HepG2 (cell line): ENCODE measurements around the gene GDPD5. TPM values are rescaled to one million over a fixed set of nuclear protein-coding genes. Genes with fewer than 3 reads are reported as not detected.

Experiments used
- ELF3 ChIP-seq: IDR thresholded peaks from 2 replicates; pipeline ENCODE4 v1.6.1; 2016; ENCODE audit warnings: missing genetic modification reagents, missing compliant biosample characterization
- HNRNPLL ChIP-seq: fragments of 200-400 bp; formaldehyde crosslinking; IDR thresholded peaks from 2 replicates; pipeline ENCODE4 v1.6.1; 2017; ENCODE audit warnings: mild to moderate bottlenecking, low read depth, low read length; ENCODE audit not compliant: poor library complexity, severe bottlenecking
- KDM3A ChIP-seq: IDR thresholded peaks from 2 replicates; pipeline ENCODE4 v1.6.1; 2018; ENCODE audit warnings: low read depth, missing compliant biosample characterization
- LCORL ChIP-seq, 2 experiments: fragments of 450-650 bp in 1 of 2; sonication (generic) in 1 of 2; formaldehyde crosslinking in 1 of 2; IDR thresholded peaks; 2 replicates each; pipeline versions ENCODE4 v1.5.0 to v1.6.1; 2017 to 2020; ENCODE audit warnings: antibody characterized with exemption in 1 of 2, missing genetic modification reagents in 1 of 2
- MTA1 ChIP-seq: sonication (generic); formaldehyde crosslinking; IDR thresholded peaks from 2 replicates; pipeline ENCODE4 v1.4.0; 2020; ENCODE audit warnings: missing genetic modification reagents, mild to moderate bottlenecking, borderline replicate concordance
- NFYC ChIP-seq: IDR thresholded peaks from 2 replicates; pipeline ENCODE4 v1.6.1; 2016; ENCODE audit warnings: missing genetic modification reagents, missing compliant biosample characterization
- NR2F6 ChIP-seq, 2 experiments: IDR thresholded peaks; 2 replicates each; pipeline ENCODE4 v1.6.1; 2016; ENCODE audit warnings: antibody characterized with exemption in 1 of 2, mild to moderate bottlenecking in 1 of 2
- PHF21A ChIP-seq: sonication (generic); formaldehyde crosslinking; IDR thresholded peaks from 2 replicates; pipeline ENCODE4 v1.5.0; 2020; ENCODE audit warnings: mild to moderate bottlenecking, missing genetic modification reagents
- TBX3 ChIP-seq: fragments of 450-650 bp; IDR thresholded peaks from 2 replicates; pipeline ENCODE4 v1.6.1; 2017; ENCODE audit warnings: antibody characterized with exemption, mild to moderate bottlenecking, inconsistent platforms, borderline replicate concordance
- ZNF264 ChIP-seq: sonication (generic); formaldehyde crosslinking; IDR thresholded peaks from 2 replicates; pipeline ENCODE4 v1.4.0; 2020; ENCODE audit warnings: missing genetic modification reagents
- ZNF468 ChIP-seq: sonication (generic); formaldehyde crosslinking; IDR thresholded peaks from 2 replicates; pipeline ENCODE4 v1.8.0; 2022; ENCODE audit warnings: mild to moderate bottlenecking, moderate library complexity, missing genetic modification reagents
- ZNF792 ChIP-seq: IDR thresholded peaks from 2 replicates; pipeline ENCODE4 v1.6.1; 2016
- polyA plus RNA-seq, 8 experiments: library from polyadenylated mRNA; depleted of rRNA in 3 of 8; stranded (reverse) in 7 of 8; unstranded in 1 of 8; fragments of >200 nt; fragmentation: Illumina TruSeq in 4 of 8; extraction: Trizol in 4 of 8; gene quantifications; 2 replicates each; pipeline versions ENCODE4 v1.2.1 to v1.2.3, GENCODE V29; 2011 to 2016; ENCODE audit warnings: low read depth in 4 of 8, missing spikeins in 1 of 8, mixed read lengths in 1 of 8; ENCODE audit not compliant: insufficient read depth in 1 of 8
- total RNA-seq, 5 experiments: library from RNA; depleted of rRNA; stranded (reverse); fragments of >200 nt; fragmentation: Illumina TruSeq; extraction: Trizol; gene quantifications; 2 replicates each; pipeline ENCODE4 v1.2.3, GENCODE V29; 2016; ENCODE audit warnings: low read depth in 1 of 5
- TF ChIP-seq, protein P1 (sequence below): sonication (generic); formaldehyde crosslinking; IDR thresholded peaks from 2 replicates; pipeline ENCODE4 v1.4.0; 2020; ENCODE audit warnings: missing genetic modification reagents, borderline replicate concordance
- TF ChIP-seq, protein P2 (sequence below): sonication (generic); formaldehyde crosslinking; IDR thresholded peaks from 2 replicates; pipeline ENCODE4 v1.9.0; 2021; ENCODE audit warnings: mild to moderate bottlenecking, missing genetic modification reagents
- TF ChIP-seq, protein P3 (sequence below): sonication (generic); formaldehyde crosslinking; IDR thresholded peaks from 2 replicates; pipeline ENCODE4 v1.5.1; 2020; ENCODE audit warnings: missing genetic modification reagents, mild to moderate bottlenecking, borderline replicate concordance

Gene GDPD5
- total and polyA plus RNA-seq, 2 of the 13 experiments (the other 11 are each of a cell fraction or from before 2014, with no cell fraction given): 55.0 to 67.5 TPM

DNA sequence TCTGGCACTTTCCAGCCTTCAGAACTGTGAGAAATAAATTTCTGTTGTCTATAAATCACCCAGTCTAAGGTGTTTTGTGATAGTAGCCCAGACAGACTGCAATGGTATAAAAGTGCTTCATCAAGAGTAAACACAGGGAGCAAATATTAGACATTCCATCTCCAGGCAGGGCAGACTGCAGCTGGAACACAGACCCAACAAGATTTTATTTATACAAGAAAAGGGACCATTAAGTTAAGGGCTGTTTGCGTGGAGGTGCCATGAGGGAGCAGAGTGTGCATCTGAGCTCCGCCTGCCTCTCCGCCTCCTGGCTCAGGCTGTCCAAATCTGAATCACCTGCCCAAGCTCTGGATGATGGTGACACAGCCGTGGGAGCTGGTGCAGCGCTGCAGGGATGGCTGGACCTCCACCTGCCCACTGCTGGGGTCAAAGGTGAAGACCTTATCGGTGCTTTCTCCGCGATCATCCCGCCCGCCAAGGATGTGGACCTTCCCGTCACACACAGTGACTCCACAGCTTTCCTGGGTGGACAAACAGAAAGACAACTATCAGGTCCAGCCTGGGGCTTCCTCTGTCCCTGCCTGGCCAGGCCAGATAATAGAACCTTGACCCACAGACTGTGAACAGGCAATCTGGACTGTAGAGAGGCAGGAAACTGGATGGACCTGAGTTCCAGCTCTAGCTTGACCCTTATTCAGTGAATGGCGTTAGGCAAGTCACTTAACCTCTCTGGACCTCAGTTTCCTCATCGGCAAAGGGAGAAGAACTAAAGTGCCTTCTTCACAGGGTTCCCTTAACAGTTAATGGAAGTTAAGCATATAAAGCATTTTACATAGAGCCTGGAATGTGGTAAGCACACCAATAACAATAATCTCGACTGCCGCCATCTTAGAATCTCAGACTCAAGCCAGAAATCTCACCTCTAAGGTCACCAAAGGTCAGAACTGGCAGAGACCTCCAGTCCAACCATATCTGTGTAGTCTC, 103.2 kb downstream of the GDPD5 start (continued):
- TF ChIP-seq, protein P1, sequence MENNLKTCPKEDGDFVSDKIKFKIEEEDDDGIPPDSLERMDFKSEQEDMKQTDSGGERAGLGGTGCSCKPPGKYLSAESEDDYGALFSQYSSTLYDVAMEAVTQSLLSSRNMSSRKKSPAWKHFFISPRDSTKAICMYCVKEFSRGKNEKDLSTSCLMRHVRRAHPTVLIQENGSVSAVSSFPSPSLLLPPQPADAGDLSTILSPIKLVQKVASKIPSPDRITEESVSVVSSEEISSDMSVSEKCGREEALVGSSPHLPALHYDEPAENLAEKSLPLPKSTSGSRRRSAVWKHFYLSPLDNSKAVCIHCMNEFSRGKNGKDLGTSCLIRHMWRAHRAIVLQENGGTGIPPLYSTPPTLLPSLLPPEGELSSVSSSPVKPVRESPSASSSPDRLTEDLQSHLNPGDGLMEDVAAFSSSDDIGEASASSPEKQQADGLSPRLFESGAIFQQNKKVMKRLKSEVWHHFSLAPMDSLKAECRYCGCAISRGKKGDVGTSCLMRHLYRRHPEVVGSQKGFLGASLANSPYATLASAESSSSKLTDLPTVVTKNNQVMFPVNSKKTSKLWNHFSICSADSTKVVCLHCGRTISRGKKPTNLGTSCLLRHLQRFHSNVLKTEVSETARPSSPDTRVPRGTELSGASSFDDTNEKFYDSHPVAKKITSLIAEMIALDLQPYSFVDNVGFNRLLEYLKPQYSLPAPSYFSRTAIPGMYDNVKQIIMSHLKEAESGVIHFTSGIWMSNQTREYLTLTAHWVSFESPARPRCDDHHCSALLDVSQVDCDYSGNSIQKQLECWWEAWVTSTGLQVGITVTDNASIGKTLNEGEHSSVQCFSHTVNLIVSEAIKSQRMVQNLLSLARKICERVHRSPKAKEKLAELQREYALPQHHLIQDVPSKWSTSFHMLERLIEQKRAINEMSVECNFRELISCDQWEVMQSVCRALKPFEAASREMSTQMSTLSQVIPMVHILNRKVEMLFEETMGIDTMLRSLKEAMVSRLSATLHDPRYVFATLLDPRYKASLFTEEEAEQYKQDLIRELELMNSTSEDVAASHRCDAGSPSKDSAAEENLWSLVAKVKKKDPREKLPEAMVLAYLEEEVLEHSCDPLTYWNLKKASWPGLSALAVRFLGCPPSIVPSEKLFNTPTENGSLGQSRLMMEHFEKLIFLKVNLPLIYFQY (CRISPR knock-in tag): peak; percentile 58
- TF ChIP-seq ZNF468 (CRISPR knock-in tag) (no peak), HNRNPLL (peak; percentile 30), NR2F6 (IDR thresholded peaks at IDR 0.05) (peak; percentile 88), NR2F6 (CRISPR knock-in tag; IDR thresholded peaks at IDR 0.05) (peak; percentile 82), MTA1 (CRISPR knock-in tag) (peak; percentile 92), PHF21A (CRISPR knock-in tag) (0 out of 2 replicates have a peak, but pooled peaks have one; percentile 56), LCORL (IDR thresholded peaks at IDR 0.05) (no peak), LCORL (CRISPR knock-in tag; IDR thresholded peaks at IDR 0.05) (peak; percentile 43; the same call in 1 of the 2 replicates), TBX3 (peak; percentile 23; the same call in 1 of the 2 replicates), ZNF264 (CRISPR knock-in tag) (0 out of 2 replicates have a peak, but pooled peaks have one; percentile 39), NFYC (CRISPR knock-in tag) (no peak), KDM3A (CRISPR knock-in tag) (peak; percentile 43; the same call in 1 of the 2 replicates), ZNF792 (CRISPR knock-in tag) (0 out of 2 replicates have a peak, but pooled peaks have one; percentile 47), ELF3 (CRISPR knock-in tag) (no peak)
- TF ChIP-seq, protein P2, sequence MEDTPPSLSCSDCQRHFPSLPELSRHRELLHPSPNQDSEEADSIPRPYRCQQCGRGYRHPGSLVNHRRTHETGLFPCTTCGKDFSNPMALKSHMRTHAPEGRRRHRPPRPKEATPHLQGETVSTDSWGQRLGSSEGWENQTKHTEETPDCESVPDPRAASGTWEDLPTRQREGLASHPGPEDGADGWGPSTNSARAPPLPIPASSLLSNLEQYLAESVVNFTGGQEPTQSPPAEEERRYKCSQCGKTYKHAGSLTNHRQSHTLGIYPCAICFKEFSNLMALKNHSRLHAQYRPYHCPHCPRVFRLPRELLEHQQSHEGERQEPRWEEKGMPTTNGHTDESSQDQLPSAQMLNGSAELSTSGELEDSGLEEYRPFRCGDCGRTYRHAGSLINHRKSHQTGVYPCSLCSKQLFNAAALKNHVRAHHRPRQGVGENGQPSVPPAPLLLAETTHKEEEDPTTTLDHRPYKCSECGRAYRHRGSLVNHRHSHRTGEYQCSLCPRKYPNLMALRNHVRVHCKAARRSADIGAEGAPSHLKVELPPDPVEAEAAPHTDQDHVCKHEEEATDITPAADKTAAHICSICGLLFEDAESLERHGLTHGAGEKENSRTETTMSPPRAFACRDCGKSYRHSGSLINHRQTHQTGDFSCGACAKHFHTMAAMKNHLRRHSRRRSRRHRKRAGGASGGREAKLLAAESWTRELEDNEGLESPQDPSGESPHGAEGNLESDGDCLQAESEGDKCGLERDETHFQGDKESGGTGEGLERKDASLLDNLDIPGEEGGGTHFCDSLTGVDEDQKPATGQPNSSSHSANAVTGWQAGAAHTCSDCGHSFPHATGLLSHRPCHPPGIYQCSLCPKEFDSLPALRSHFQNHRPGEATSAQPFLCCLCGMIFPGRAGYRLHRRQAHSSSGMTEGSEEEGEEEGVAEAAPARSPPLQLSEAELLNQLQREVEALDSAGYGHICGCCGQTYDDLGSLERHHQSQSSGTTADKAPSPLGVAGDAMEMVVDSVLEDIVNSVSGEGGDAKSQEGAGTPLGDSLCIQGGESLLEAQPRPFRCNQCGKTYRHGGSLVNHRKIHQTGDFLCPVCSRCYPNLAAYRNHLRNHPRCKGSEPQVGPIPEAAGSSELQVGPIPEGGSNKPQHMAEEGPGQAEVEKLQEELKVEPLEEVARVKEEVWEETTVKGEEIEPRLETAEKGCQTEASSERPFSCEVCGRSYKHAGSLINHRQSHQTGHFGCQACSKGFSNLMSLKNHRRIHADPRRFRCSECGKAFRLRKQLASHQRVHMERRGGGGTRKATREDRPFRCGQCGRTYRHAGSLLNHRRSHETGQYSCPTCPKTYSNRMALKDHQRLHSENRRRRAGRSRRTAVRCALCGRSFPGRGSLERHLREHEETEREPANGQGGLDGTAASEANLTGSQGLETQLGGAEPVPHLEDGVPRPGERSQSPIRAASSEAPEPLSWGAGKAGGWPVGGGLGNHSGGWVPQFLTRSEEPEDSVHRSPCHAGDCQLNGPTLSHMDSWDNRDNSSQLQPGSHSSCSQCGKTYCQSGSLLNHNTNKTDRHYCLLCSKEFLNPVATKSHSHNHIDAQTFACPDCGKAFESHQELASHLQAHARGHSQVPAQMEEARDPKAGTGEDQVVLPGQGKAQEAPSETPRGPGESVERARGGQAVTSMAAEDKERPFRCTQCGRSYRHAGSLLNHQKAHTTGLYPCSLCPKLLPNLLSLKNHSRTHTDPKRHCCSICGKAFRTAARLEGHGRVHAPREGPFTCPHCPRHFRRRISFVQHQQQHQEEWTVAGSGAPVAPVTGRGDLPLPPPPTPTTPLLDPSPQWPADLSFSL (CRISPR knock-in tag): no peak
- TF ChIP-seq, protein P3, sequence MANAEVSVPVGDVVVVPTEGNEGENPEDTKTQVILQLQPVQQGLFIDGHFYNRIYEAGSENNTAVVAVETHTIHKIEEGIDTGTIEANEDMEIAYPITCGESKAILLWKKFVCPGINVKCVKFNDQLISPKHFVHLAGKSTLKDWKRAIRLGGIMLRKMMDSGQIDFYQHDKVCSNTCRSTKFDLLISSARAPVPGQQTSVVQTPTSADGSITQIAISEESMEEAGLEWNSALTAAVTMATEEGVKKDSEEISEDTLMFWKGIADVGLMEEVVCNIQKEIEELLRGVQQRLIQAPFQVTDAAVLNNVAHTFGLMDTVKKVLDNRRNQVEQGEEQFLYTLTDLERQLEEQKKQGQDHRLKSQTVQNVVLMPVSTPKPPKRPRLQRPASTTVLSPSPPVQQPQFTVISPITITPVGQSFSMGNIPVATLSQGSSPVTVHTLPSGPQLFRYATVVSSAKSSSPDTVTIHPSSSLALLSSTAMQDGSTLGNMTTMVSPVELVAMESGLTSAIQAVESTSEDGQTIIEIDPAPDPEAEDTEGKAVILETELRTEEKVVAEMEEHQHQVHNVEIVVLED (CRISPR knock-in tag): peak; percentile 44; the same call in 1 of the 2 replicates
